NCI-H2029 (cell line): ENCODE data around the gene KIF2C.
"Not testable (repeated sequence)": the region's sequence is repeated elsewhere in the genome, so short reads cannot be mapped to it uniquely, and the experiment has no call there.

ENCODE experiments used
- DNase-seq: peaks from one replicate; lab custom pipeline; 2025; lab: John Stamatoyannopoulos, UW

The KIF2C gene

GRCh38 chr1:44812822-44813543, 73.3 kb downstream of the KIF2C start:
- no peak for DNase-seq

DNA sequence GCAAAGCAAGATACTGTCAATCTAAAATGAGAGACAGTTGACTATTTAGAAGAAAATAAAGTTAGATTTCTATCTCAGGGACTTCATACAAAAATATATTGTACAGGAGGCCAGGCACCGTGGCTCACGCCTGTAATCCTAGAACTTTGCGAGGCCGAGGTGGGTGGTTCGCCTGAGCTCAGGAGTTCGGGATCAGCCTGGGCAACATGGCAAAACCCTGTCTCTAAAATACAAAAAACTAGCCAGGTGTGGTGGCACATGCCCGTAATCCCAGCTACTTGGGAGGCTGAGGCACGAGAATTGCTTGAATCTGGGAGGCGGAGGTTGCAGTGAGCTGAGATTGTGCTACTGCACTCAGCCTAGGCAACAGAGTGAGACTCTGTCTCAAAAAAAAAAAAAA, 76.3 kb downstream of the KIF2C start:
- DNase-seq, result not testable (repeated sequence)

DNA sequence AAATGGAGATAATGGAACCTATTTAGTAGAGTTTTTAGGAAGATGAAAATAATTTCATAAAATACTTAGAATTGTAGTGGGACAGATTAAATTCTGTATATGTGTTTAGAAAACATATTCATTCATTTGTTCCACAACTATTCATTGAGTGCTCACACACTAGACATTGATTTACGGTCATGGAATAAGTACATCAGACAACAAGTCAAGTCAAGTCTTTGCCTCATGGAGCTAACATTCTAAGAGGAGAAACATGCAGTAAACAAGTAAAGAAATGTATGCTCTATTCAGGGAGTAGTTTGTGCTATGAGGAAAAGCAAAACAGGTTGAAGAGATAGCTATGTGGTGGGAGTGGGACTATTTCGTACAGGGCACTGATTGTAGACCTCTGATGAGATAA, 77.7 kb downstream of the KIF2C start:
- DNase-seq, result no peak
